Tibial nerve (tissue), 4 donors: ENCODE data around the gene SHISA6.
"Not testable (repeated sequence)": the region's sequence is repeated elsewhere in the genome, so short reads cannot be mapped to it uniquely, and the experiment has no call there.

Experiments used
- EP300 ChIP-seq, 2 donors: sonication (generic); formaldehyde crosslinking; IDR thresholded peaks; one replicate each; pipeline ENCODE4 v1.6.1; 2017; ENCODE audit warnings: antibody characterized with exemption in 2 of 2, mild to moderate bottlenecking in 1 of 2
- POLR2A ChIP-seq, 2 donors: fragments of 450-650 bp; IDR thresholded peaks; one replicate each; pipeline ENCODE4 v1.6.1; 2017; ENCODE audit warnings: antibody characterized with exemption in 2 of 2, mild to moderate bottlenecking in 2 of 2, moderate library complexity in 2 of 2
- TF ChIP-seq, protein P1 (sequence below), 5 experiments: fragments of 200-600 bp in 3 of 5; fragments of 450-650 bp in 2 of 5; sonication (generic) in 3 of 5; IDR thresholded peaks; one replicate each; pipeline ENCODE4 v1.5.1; 2016 to 2019; ENCODE audit warnings: antibody characterized with exemption in 5 of 5, mild to moderate bottlenecking in 3 of 5, moderate library complexity in 2 of 5

DNA sequence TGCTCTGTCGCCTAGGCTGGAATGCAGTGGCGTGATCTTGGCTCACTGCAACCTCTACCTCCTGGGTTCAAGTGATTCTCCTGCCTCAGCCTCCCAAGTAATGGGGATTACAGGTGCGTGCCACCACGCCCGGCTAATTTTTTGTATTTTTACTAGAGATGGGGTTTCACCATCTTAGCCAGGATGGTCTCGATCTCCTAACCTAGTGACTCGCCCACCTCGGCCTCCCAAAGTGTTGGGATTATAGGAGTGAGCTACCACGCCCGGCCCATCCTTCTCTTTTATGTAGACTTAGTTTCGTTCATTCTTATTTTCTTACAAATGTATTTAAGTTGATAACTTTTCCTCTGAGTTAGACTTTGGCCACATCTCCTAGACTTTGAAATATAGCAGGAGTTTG lies 75.4 kb downstream of the SHISA6 start:
- TF ChIP-seq, protein P1, sequence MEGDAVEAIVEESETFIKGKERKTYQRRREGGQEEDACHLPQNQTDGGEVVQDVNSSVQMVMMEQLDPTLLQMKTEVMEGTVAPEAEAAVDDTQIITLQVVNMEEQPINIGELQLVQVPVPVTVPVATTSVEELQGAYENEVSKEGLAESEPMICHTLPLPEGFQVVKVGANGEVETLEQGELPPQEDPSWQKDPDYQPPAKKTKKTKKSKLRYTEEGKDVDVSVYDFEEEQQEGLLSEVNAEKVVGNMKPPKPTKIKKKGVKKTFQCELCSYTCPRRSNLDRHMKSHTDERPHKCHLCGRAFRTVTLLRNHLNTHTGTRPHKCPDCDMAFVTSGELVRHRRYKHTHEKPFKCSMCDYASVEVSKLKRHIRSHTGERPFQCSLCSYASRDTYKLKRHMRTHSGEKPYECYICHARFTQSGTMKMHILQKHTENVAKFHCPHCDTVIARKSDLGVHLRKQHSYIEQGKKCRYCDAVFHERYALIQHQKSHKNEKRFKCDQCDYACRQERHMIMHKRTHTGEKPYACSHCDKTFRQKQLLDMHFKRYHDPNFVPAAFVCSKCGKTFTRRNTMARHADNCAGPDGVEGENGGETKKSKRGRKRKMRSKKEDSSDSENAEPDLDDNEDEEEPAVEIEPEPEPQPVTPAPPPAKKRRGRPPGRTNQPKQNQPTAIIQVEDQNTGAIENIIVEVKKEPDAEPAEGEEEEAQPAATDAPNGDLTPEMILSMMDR (IDR thresholded peaks at IDR 0.05), result not testable (repeated sequence)
- not testable (repeated sequence) for TF ChIP-seq POLR2A, EP300 (IDR thresholded peaks at IDR 0.05)
